K562 (cell line): Measurements from ENCODE around the gene HOXB6. TPM values are rescaled to one million over a fixed set of nuclear protein-coding genes. Genes with fewer than 3 reads are reported as not detected.

ENCODE experiments used
- CBX1 ChIP-seq: sonication (generic); IDR thresholded peaks from 2 replicates; pipeline ENCODE4 v1.6.1; 2016; ENCODE audit warnings: antibody characterized with exemption, low read depth, mild to moderate bottlenecking
- CREB1 ChIP-seq, 2 experiments: sonication (generic) in 1 of 2; formaldehyde crosslinking in 1 of 2; IDR thresholded peaks; 2 replicates each; pipeline versions ENCODE4 v1.6.1 to v1.8.0; 2012 to 2022; ENCODE audit warnings: inconsistent platforms in 1 of 2, mild to moderate bottlenecking in 1 of 2, missing genetic modification reagents in 1 of 2, moderate library complexity in 1 of 2
- FOXJ2 ChIP-seq: fragments of 200-800 bp; sonication (Bioruptor generic); IDR thresholded peaks from 2 replicates; pipeline ENCODE4 v1.6.1; 2016; ENCODE audit warnings: missing genetic modification characterization, missing compliant biosample characterization
- FOXM1 ChIP-seq, 2 experiments: fragments of 450-650 bp in 1 of 2; sonication (generic) in 1 of 2; formaldehyde crosslinking in 1 of 2; IDR thresholded peaks; 2 replicates each; pipeline versions ENCODE4 v1.6.1 to v1.9.0; 2017 to 2022; ENCODE audit warnings: low read depth in 2 of 2, mild to moderate bottlenecking in 2 of 2, missing genetic modification reagents in 1 of 2, moderate library complexity in 1 of 2
- HNRNPH1 ChIP-seq: fragments of 200-400 bp; formaldehyde crosslinking; optimal IDR thresholded peaks from 2 replicates; pipeline ENCODE3; 2017; ENCODE audit warnings: low read depth, mild to moderate bottlenecking, low read length, moderate library complexity
- MCM5 ChIP-seq: fragments of 450-650 bp; IDR thresholded peaks from 2 replicates; pipeline ENCODE4 v1.6.1; 2016; ENCODE audit warnings: low read depth
- MXI1 ChIP-seq: IDR thresholded peaks from 2 replicates; pipeline ENCODE4 v1.6.1; 2011; ENCODE audit warnings: low read depth, mild to moderate bottlenecking, improper control_type of control experiment, low read length
- NCOA1 ChIP-seq: fragments of 450-650 bp; IDR thresholded peaks from 2 replicates; pipeline ENCODE4 v1.6.1; 2016; ENCODE audit warnings: low read depth
- NFE2L1 ChIP-seq: fragments of 450-650 bp; IDR thresholded peaks from 2 replicates; pipeline ENCODE4 v1.6.1; 2016; ENCODE audit warnings: missing genetic modification characterization, low read depth, mild to moderate bottlenecking, missing compliant biosample characterization, moderate library complexity, borderline replicate concordance
- NR2C1 ChIP-seq, 2 experiments: fragments of 450-650 bp; IDR thresholded peaks; 2 replicates each; pipeline ENCODE4 v1.6.1; 2017; ENCODE audit warnings: mild to moderate bottlenecking in 2 of 2, antibody characterized with exemption in 1 of 2, inconsistent platforms in 1 of 2, missing compliant biosample characterization in 1 of 2, missing genetic modification characterization in 1 of 2
- OTX1 ChIP-seq: fragments of 450-650 bp; formaldehyde crosslinking; IDR thresholded peaks from 2 replicates; pipeline ENCODE4 v1.4.0; 2022; ENCODE audit warnings: mild to moderate bottlenecking
- POLR2A ChIP-seq: fragments of 450-650 bp; conservative IDR thresholded peaks from 2 replicates; pipeline ENCODE4 v1.6.1; 2016
- RBM15 ChIP-seq: fragments of 200-400 bp; formaldehyde crosslinking; IDR thresholded peaks from 2 replicates; pipeline ENCODE4 v1.6.1; 2018; ENCODE audit warnings: mild to moderate bottlenecking, low read length, moderate library complexity; ENCODE audit not compliant: insufficient read depth
- RBM17 ChIP-seq: fragments of 200-400 bp; formaldehyde crosslinking; IDR thresholded peaks from 2 replicates; pipeline ENCODE4 v1.6.1; 2017; ENCODE audit warnings: low read depth, mild to moderate bottlenecking, low read length, borderline replicate concordance
- RNF2 ChIP-seq: sonication (generic); IDR thresholded peaks from 2 replicates; pipeline ENCODE4 v1.6.1; 2016
- SETDB1 ChIP-seq: IDR thresholded peaks from one replicate; pipeline ENCODE4 v1.6.1; 2012; ENCODE audit warnings: low read length, control low read depth, inconsistent platforms
- SIRT6 ChIP-seq: IDR thresholded peaks from one replicate; pipeline ENCODE4 v1.6.1; 2012; ENCODE audit warnings: low read depth, mild to moderate bottlenecking, control low read depth, inconsistent platforms, low read length, moderate library complexity
- polyA plus RNA-seq, 8 experiments: library from polyadenylated mRNA; depleted of rRNA in 4 of 8; stranded (reverse) in 5 of 8; unstranded in 3 of 8; fragments of >200 nt; fragmentation: Nextera tagmentation in 2 of 8; fragmentation: Illumina TruSeq in 1 of 8; extraction: Ambion mirVana in 2 of 8; extraction: Trizol in 1 of 8; gene quantifications; 2 replicates each; pipeline versions ENCODE4 v1.2.1 to v1.2.3, GENCODE V29; 2011 to 2014; ENCODE audit warnings: inconsistent platforms in 1 of 8, missing spikeins in 1 of 8
- total RNA-seq, 7 experiments: library from RNA; depleted of rRNA in 6 of 7; stranded (reverse); fragments of >200 nt in 6 of 7; fragmentation: Illumina TruSeq in 2 of 7; extraction: Trizol in 2 of 7; gene quantifications; 2 replicates each; pipeline versions ENCODE4 v1.2.1 to v1.2.3, GENCODE V29; 2011 to 2021; ENCODE audit warnings: low replicate concordance in 1 of 7
- TF ChIP-seq, protein P1 (sequence below): fragments of 450-650 bp; IDR thresholded peaks from 2 replicates; pipeline ENCODE4 v1.6.1; 2018; ENCODE audit not compliant: partially characterized antibody
- TF ChIP-seq, protein P2 (sequence below): IDR thresholded peaks from 2 replicates; pipeline ENCODE4 v1.6.1; 2014; ENCODE audit warnings: antibody characterized with exemption
- TF ChIP-seq, protein P3 (sequence below): fragments of 250-450 bp; sonication (Bioruptor Pico); IDR thresholded peaks from 2 replicates; pipeline ENCODE4 v1.8.0; 2022; ENCODE audit warnings: inconsistent platforms

The HOXB6 gene
- total and polyA plus RNA-seq, 9 of the 15 experiments (the other 6 are each of a cell fraction or from before 2014, with no cell fraction given), result 1.2 to 14.8 (median 4.9) TPM

DNA sequence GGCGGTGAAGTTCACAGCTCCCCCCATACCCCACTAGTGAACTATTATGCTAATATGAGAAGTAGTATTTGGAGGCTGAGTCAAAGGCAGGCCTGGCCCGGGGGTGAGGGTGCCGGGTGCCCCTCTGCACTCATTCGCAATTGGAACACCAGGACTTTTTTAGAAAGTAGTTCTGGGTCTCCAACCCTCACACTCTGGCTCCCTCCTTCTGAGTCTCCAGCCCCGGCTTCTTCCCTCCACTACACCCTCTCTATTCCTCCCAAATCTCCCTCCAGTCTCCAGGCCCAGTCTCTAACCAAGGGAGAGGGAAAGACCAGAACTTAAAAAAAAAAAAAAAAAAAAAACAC, 48.6 kb downstream of the HOXB6 start (continued):
- TF ChIP-seq NR2C1 (IDR thresholded peaks at IDR 0.05), result no peak
- TF ChIP-seq NR2C1 (tag; IDR thresholded peaks at IDR 0.05), result no peak
- TF ChIP-seq RNF2, result no peak
- no peak for TF ChIP-seq FOXM1 (IDR thresholded peaks at IDR 0.05; ENCODE audit: low read depth)
- TF ChIP-seq FOXM1 (CRISPR knock-in tag; IDR thresholded peaks at IDR 0.05; ENCODE audit: low read depth), result no peak
- no peak for TF ChIP-seq HNRNPH1
- no peak for TF ChIP-seq NFE2L1 (tag)
- TF ChIP-seq, protein P1, sequence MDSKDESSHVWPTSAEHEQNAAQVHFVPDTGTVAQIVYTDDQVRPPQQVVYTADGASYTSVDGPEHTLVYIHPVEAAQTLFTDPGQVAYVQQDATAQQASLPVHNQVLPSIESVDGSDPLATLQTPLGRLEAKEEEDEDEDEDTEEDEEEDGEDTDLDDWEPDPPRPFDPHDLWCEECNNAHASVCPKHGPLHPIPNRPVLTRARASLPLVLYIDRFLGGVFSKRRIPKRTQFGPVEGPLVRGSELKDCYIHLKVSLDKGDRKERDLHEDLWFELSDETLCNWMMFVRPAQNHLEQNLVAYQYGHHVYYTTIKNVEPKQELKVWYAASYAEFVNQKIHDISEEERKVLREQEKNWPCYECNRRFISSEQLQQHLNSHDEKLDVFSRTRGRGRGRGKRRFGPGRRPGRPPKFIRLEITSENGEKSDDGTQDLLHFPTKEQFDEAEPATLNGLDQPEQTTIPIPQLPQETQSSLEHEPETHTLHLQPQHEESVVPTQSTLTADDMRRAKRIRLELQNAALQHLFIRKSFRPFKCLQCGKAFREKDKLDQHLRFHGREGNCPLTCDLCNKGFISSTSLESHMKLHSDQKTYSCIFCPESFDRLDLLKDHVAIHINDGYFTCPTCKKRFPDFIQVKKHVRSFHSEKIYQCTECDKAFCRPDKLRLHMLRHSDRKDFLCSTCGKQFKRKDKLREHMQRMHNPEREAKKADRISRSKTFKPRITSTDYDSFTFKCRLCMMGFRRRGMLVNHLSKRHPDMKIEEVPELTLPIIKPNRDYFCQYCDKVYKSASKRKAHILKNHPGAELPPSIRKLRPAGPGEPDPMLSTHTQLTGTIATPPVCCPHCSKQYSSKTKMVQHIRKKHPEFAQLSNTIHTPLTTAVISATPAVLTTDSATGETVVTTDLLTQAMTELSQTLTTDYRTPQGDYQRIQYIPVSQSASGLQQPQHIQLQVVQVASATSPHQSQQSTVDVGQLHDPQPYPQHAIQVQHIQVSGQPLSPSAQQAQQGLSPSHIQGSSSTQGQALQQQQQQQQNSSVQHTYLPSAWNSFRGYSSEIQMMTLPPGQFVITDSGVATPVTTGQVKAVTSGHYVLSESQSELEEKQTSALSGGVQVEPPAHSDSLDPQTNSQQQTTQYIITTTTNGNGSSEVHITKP, result peak; percentile 30
- no peak for TF ChIP-seq RBM15
- TF ChIP-seq MXI1, result no peak
- no peak for TF ChIP-seq CREB1 (IDR thresholded peaks at IDR 0.05)
- no peak for TF ChIP-seq CREB1 (CRISPR knock-in tag; IDR thresholded peaks at IDR 0.05)
- TF ChIP-seq, protein P2, sequence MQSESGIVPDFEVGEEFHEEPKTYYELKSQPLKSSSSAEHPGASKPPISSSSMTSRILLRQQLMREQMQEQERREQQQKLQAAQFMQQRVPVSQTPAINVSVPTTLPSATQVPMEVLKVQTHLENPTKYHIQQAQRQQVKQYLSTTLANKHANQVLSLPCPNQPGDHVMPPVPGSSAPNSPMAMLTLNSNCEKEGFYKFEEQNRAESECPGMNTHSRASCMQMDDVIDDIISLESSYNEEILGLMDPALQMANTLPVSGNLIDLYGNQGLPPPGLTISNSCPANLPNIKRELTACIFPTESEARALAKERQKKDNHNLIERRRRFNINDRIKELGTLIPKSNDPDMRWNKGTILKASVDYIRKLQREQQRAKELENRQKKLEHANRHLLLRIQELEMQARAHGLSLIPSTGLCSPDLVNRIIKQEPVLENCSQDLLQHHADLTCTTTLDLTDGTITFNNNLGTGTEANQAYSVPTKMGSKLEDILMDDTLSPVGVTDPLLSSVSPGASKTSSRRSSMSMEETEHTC, result no peak
- no peak for TF ChIP-seq RBM17
- TF ChIP-seq, protein P3, sequence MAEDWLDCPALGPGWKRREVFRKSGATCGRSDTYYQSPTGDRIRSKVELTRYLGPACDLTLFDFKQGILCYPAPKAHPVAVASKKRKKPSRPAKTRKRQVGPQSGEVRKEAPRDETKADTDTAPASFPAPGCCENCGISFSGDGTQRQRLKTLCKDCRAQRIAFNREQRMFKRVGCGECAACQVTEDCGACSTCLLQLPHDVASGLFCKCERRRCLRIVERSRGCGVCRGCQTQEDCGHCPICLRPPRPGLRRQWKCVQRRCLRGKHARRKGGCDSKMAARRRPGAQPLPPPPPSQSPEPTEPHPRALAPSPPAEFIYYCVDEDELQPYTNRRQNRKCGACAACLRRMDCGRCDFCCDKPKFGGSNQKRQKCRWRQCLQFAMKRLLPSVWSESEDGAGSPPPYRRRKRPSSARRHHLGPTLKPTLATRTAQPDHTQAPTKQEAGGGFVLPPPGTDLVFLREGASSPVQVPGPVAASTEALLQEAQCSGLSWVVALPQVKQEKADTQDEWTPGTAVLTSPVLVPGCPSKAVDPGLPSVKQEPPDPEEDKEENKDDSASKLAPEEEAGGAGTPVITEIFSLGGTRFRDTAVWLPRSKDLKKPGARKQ (CRISPR knock-in tag), result no peak
- no peak for TF ChIP-seq FOXJ2 (tag)
- TF ChIP-seq MCM5, result no peak
- no peak for TF ChIP-seq SIRT6
- no peak for TF ChIP-seq CBX1
- TF ChIP-seq OTX1 (CRISPR knock-in tag), result 0 out of 2 replicates have a peak, but pooled peaks have one; percentile 9
- TF ChIP-seq POLR2A, result 0 out of 2 replicates have a peak, but pooled peaks have one; percentile 4
- TF ChIP-seq SETDB1, result no peak
- TF ChIP-seq NCOA1, result no peak
